Choroid plexus epithelial cell (primary cell): ENCODE measurements around the gene LRP6.
"Not testable (repeated sequence)": the region's sequence is repeated elsewhere in the genome, so short reads cannot be mapped to it uniquely, and the experiment has no call there.

Experiments used
- DNase-seq: peaks from one replicate; pipeline ENCODE4 v3.0.0-alpha.2; 2010; ENCODE audit warnings: low read depth
- H3K4me3 ChIP-seq: 2 replicates; pipeline ENCODE4 v1.5.1; 2011; ENCODE audit warnings: low read depth, mild to moderate bottlenecking, control low read depth, low read length, moderate library complexity
- CTCF ChIP-seq: conservative IDR thresholded peaks from 2 replicates; pipeline ENCODE4 v1.5.1; 2011; ENCODE audit warnings: low read depth, mild to moderate bottlenecking, control low read depth, inconsistent platforms, low read length, moderate library complexity

LRP6 gene

GRCh38 chr12:12265571-12266388, 1.1 kb downstream of the LRP6 start:
- no peak for TF ChIP-seq CTCF
- peak; percentile 70 for DNase-seq
- peak overlapping the region; percentile 96 for H3K4me3 ChIP-seq

- no peak for TF ChIP-seq CTCF
- peak overlapping the region; percentile 96 for H3K4me3 ChIP-seq
- DNase-seq, result no peak
These were observed 1.8 kb downstream of the LRP6 start for GRCh38 chr12:12265035-12265434.

- no peak for DNase-seq
- TF ChIP-seq CTCF, result no peak
These were observed 2.9 kb downstream of the LRP6 start for GRCh38 chr12:12263909-12264308.

GRCh38 chr12:12256291-12256757, 10.5 kb downstream of the LRP6 start:
- not testable (repeated sequence) for DNase-seq, H3K4me3 ChIP-seq

More at GRCh38 chr12:12263909-12264308, 2.9 kb downstream of the LRP6 start:
- no peak overlapping the region for H3K4me3 ChIP-seq

- no peak for TF ChIP-seq CTCF
- no peak for DNase-seq
- H3K4me3 ChIP-seq, result no peak overlapping the region
These were observed 12.3 kb downstream of the LRP6 start for GRCh38 chr12:12254553-12254952.

GRCh38 chr12:12249216-12250050, 17.4 kb downstream of the LRP6 start:
- DNase-seq, result no peak
- TF ChIP-seq CTCF, result no peak
- no peak overlapping the region for H3K4me3 ChIP-seq

- no peak overlapping the region for H3K4me3 ChIP-seq
- DNase-seq, result no peak
- TF ChIP-seq CTCF, result no peak
These were observed 19.3 kb downstream of the LRP6 start for GRCh38 chr12:12247584-12247983.
